GM12878 (cell line): ENCODE results near the gene SMPX. TPM values are rescaled to one million over a fixed set of nuclear protein-coding genes. Genes with fewer than 3 reads are reported as not detected.
"Not testable (repeated sequence)": the region's sequence is repeated elsewhere in the genome, so short reads cannot be mapped to it uniquely, and the experiment has no call there.

ENCODE experiments used
- ATAC-seq: fragments of 200-7000 bp; cut with Tn5 transposase; 3 replicates; pipeline ENCODE4 v1.9.1; 2020; ENCODE audit warnings: mild to moderate bottlenecking, moderate library complexity
- BruUV-seq: library from RNA; stranded (reverse); fragments of 400-500 nt; replicated peaks from 2 replicates; lab custom pipeline; 2021; lab: Mats Ljungman, UMichigan
- CTCF ChIA-PET: fragments of 300-600 bp; sonication (Branson Sonifier 250); formaldehyde crosslinking; extraction: SDS; loops from one replicate; lab custom pipeline; 2021; ENCODE audit warnings: inconsistent platforms; lab: Yijun Ruan, JAX
- POLR2A ChIA-PET: fragments of 350-600 bp; formaldehyde crosslinking; extraction: SDS; loops from one replicate; lab custom pipeline; 2021; ENCODE audit warnings: inconsistent platforms; lab: Charles Lee
- RAD21 ChIA-PET: fragments of 300-600 bp; sonication (Branson Sonifier 250); formaldehyde crosslinking; loops from one replicate; lab custom pipeline; 2023; ENCODE audit warnings: antibody characterized with exemption; ENCODE audit not compliant: unreplicated experiment; lab: Charles Lee
- SMC1A ChIA-PET: fragments of 300-600 bp; sonication (Branson Sonifier 250); formaldehyde crosslinking; loops from one replicate; lab custom pipeline; 2023; ENCODE audit not compliant: unreplicated experiment, uncharacterized antibody; lab: Charles Lee
- DNase-seq: peaks from one replicate; pipeline ENCODE4 v3.0.0-alpha.2; 2011; ENCODE audit warnings: low read depth, low spot score
- FAIRE-seq: peaks from 3 replicates; lab custom pipeline; 2011; peaks lifted over from hg19 to GRCh38; lab: Jason Lieb, UNC
- H2AFZ ChIP-seq: 2 replicates; pipeline ENCODE4 v1.6.0; 2011; ENCODE audit warnings: low read depth, low read length, control low read depth; ENCODE audit not compliant: control insufficient read depth
- H3K27ac ChIP-seq: 2 replicates; pipeline ENCODE4 v1.5.1; 2011; ENCODE audit warnings: control low read depth; ENCODE audit not compliant: control insufficient read depth, insufficient read depth
- H3K27me3 ChIP-seq, 2 experiments: replicated peaks in 1 of 2; 2 replicates each; pipeline versions ENCODE4 v1.6.0 to v1.6.1; 2011; ENCODE audit warnings: low read length in 1 of 2; ENCODE audit not compliant: control insufficient read depth in 2 of 2, insufficient read depth in 2 of 2
- H3K36me3 ChIP-seq, 2 experiments: 2 replicates each; pipeline ENCODE4 v1.5.1; 2011; ENCODE audit warnings: low read length in 1 of 2; ENCODE audit not compliant: control insufficient read depth in 2 of 2, insufficient read depth in 2 of 2
- H3K4me1 ChIP-seq: 2 replicates; pipeline ENCODE4 v1.6.1; 2011; ENCODE audit warnings: mild to moderate bottlenecking, low read length, moderate library complexity, mixed read lengths; ENCODE audit not compliant: control insufficient read depth, insufficient read depth
- H3K4me2 ChIP-seq: 2 replicates; pipeline ENCODE4 v1.6.0; 2011; ENCODE audit warnings: control low read depth; ENCODE audit not compliant: control insufficient read depth, insufficient read depth
- H3K4me3 ChIP-seq: fragments of 200-600 bp; sonication (generic); 2 replicates; pipeline ENCODE4 v1.5.1; 2016
- H3K79me2 ChIP-seq: 2 replicates; pipeline ENCODE4 v1.6.0; 2011; ENCODE audit warnings: low read length; ENCODE audit not compliant: control insufficient read depth, insufficient read depth
- H3K9ac ChIP-seq: 2 replicates; pipeline ENCODE4 v1.8.0; 2011; ENCODE audit warnings: low read length, control low read depth, mixed read lengths; ENCODE audit not compliant: control insufficient read depth, insufficient read depth
- H3K9me3 ChIP-seq: replicated peaks from 3 replicates; pipeline ENCODE4 v1.5.1; 2011; ENCODE audit warnings: mild to moderate bottlenecking, low read length; ENCODE audit not compliant: control insufficient read depth, insufficient read depth
- H4K20me1 ChIP-seq: 2 replicates; pipeline ENCODE4 v1.6.0; 2011; ENCODE audit not compliant: control insufficient read depth, insufficient read depth
- WGBS: methylation state at CpG from one replicate; pipeline ENCODE4 v1.1.6; 2016; ENCODE audit warnings: low lambda C conversion rate; ENCODE audit not compliant: insufficient replicate concordance, insufficient coverage; ENCODE audit errors: missing lambda C conversion rate; 5-methylcytosine and 5-hydroxymethylcytosine counted together
- in situ Hi-C: fragments of 300-500 bp; cut with MboI; formaldehyde crosslinking; loops from 9 replicates; pipeline ENCODE4 v1.14.3; 2018; ENCODE audit warnings: mixed read lengths
- intact Hi-C: fragments of 100-400 bp; cut with micrococcal nuclease; formaldehyde crosslinking; loops from one replicate; pipeline ENCODE4 v1.14.2; 2022; ENCODE audit not compliant: unreplicated experiment
- polyA plus RNA-seq, 11 experiments: library from polyadenylated mRNA; depleted of rRNA in 4 of 11; unstranded in 6 of 11; stranded (reverse) in 5 of 11; fragments of >200 nt; fragmentation: Nextera tagmentation in 4 of 11; fragmentation: Illumina TruSeq in 1 of 11; extraction: Ambion mirVana in 4 of 11; extraction: Trizol in 1 of 11; gene quantifications; 1 replicate in 1 of 11; 2 replicates in 10 of 11; pipeline versions ENCODE4 v1.2.1 to v1.2.3, GENCODE V29; 2011 to 2016; ENCODE audit warnings: inconsistent platforms in 2 of 11, missing spikeins in 2 of 11, low read depth in 1 of 11
- total RNA-seq, 4 experiments: library from RNA; depleted of rRNA in 3 of 4; stranded (reverse); fragments of >200 nt in 3 of 4; fragmentation: Illumina TruSeq in 1 of 4; extraction: Trizol in 1 of 4; gene quantifications; 2 replicates each; pipeline versions ENCODE4 v1.2.1 to v1.2.3, GENCODE V29; 2013 to 2021

SMPX gene
- total and polyA plus RNA-seq, 10 of the 15 experiments (the other 5 are each of a cell fraction or from before 2014, with no cell fraction given) = 0.08 to 0.09 TPM; not detected in 8

DNA sequence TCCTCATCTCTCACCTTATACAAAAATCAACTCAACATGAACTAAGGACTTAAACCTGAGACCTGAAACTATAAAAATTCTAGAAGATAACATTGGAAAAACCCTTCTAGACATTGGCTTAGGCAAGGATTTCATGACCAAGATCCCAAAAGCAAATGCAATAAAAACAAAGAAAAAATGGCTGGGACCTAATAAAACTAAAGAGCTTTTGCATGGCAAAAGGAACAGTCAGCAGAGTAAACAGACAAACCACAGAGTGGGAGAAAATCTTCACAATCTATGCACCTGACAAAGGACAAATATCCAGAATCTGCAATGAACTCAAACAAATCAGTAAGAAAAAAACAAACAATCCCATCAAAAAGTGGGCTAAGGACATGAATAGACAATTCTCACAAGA, 17.2 kb upstream of the SMPX start:
- FAIRE-seq, intact Hi-C loops, H2AFZ ChIP-seq, H3K79me2 ChIP-seq, SMC1A ChIA-PET, POLR2A ChIA-PET, CTCF ChIA-PET, H3K4me1 ChIP-seq, H3K9me3 ChIP-seq, H3K9ac ChIP-seq, in situ Hi-C loops, H3K27me3 ChIP-seq, BruUV-seq, H3K36me3 ChIP-seq, H3K4me2 ChIP-seq, H3K27ac ChIP-seq, H4K20me1 ChIP-seq, DNase-seq, RAD21 ChIA-PET, H3K4me3 ChIP-seq, ATAC-seq: not testable (repeated sequence)

DNA sequence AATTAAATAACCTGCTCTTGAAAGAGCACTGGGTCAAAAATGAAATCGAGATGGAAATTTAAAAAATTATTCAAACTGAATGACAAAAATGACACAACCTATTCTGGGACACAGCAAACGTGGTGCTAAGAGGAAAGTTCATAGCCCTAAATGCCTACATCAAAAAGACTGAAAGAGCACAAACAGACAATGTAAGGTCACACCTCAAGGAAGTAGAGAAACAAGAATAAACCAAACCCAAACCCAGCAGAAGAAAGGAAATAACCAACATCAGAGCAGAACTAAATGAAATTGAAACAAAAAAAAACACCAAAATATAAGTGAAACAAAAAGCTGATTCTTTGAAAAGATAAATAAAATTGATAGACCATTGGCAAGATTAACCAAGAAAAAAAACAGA, 15.1 kb upstream of the SMPX start:
- POLR2A ChIA-PET, in situ Hi-C loops, H3K4me3 ChIP-seq, ATAC-seq, H3K9me3 ChIP-seq, H3K79me2 ChIP-seq, DNase-seq, intact Hi-C loops, H3K4me2 ChIP-seq, RAD21 ChIA-PET, BruUV-seq, FAIRE-seq, H3K27ac ChIP-seq, H2AFZ ChIP-seq, H3K36me3 ChIP-seq, H3K9ac ChIP-seq, H3K4me1 ChIP-seq, H4K20me1 ChIP-seq, H3K27me3 ChIP-seq: not testable (repeated sequence)
- WGBS = 0% methylated on average over 2 of the region's 2 CpGs
- ChIA-PET CTCF (interaction anchor here (0.6 kb wide), 1 partner anchor 695 kb away, joined by 3 read pairs; no protein-coding TSS in a partner anchor), SMC1A (interaction anchor here (0.6 kb wide), 1 partner anchor 169 kb away, joined by 3 read pairs; no protein-coding TSS in a partner anchor)
